HG03378 (cell line): Measurements from ENCODE around the gene WFS1.

Experiments
- ATAC-seq: cut with Tn5 transposase; IDR thresholded peaks from one replicate; pipeline ENCODE4 v1.9.1; 2021; ENCODE audit warnings: mild to moderate bottlenecking, moderate library complexity; ENCODE audit not compliant: unreplicated experiment

Gene WFS1

GRCh38 chr4:6338175-6338950 is 68.7 kb downstream of the WFS1 start:
- no peak for ATAC-seq

GRCh38 chr4:6338951-6339817 is 69.5 kb downstream of the WFS1 start:
- no peak for ATAC-seq

- ATAC-seq = no peak
These were observed 70.3 kb downstream of the WFS1 start for GRCh38 chr4:6339818-6340445.

- ATAC-seq = no peak
These were observed 70.9 kb downstream of the WFS1 start for GRCh38 chr4:6340446-6341015.

GRCh38 chr4:6341696-6342095 is 72.0 kb downstream of the WFS1 start:
- no peak for ATAC-seq

GRCh38 chr4:6342530-6343293 is 73.1 kb downstream of the WFS1 start:
- ATAC-seq = no peak

- no peak for ATAC-seq
These were observed 74.3 kb downstream of the WFS1 start for GRCh38 chr4:6343939-6344408.

- ATAC-seq = no peak
These were observed 75.6 kb downstream of the WFS1 start for GRCh38 chr4:6345096-6345830.

- ATAC-seq = no peak
These were observed 76.2 kb downstream of the WFS1 start for GRCh38 chr4:6345866-6346265.

GRCh38 chr4:6346373-6347110 is 76.9 kb downstream of the WFS1 start:
- ATAC-seq = no peak

GRCh38 chr4:6347511-6348045 is 77.9 kb downstream of the WFS1 start:
- ATAC-seq = no peak

GRCh38 chr4:6348408-6348807 is 78.8 kb downstream of the WFS1 start:
- ATAC-seq = no peak

- ATAC-seq = no peak
These were observed 80.4 kb downstream of the WFS1 start for GRCh38 chr4:6349896-6350603.

- ATAC-seq = no peak
These were observed 81.0 kb downstream of the WFS1 start for GRCh38 chr4:6350646-6351045.

GRCh38 chr4:6351246-6352000 is 81.8 kb downstream of the WFS1 start:
- no peak for ATAC-seq

GRCh38 chr4:6352031-6352692 is 82.5 kb downstream of the WFS1 start:
- no peak for ATAC-seq
